Measurements from ENCODE around the gene DNAJC16.

DNAJC16 gene

GRCh38 chr1:15525050-15526020, 1.3 kb upstream of the DNAJC16 start (continued):
- TF ChIP-seq ZNF529 (tag by site-specific recombination; IDR thresholded peaks at IDR 0.05; ENCODE audit: insufficient replicate concordance) (no peak), ZFHX2 (tag by site-specific recombination; conservative IDR thresholded peaks at IDR 0.05) (peak; percentile 56), ZNF341 (tag by site-specific recombination; IDR thresholded peaks at IDR 0.05; ENCODE audit: low read depth) (peak; percentile 66), SP7 (tag by site-specific recombination; IDR thresholded peaks at IDR 0.05) (peak; percentile 40), KLF8 (tag by site-specific recombination; IDR thresholded peaks at IDR 0.05) (peak; percentile 56; the same call in 1 of the 2 replicates), ZSCAN4 (tag by site-specific recombination; IDR thresholded peaks at IDR 0.05) (no peak)

GRCh38 chr1:15526021-15526489, 593 bp upstream of the DNAJC16 start:
- CTCF ChIA-PET, result interaction anchor here (0.7 to 0.9 kb wide), 3 partner anchors 11 to 307 kb away, joined by 3 to 4 read pairs (median 3); partner anchors contain the start of gene PLEKHM2
- Histone ChIP-seq H3K9me3 (ENCODE audit: control insufficient read depth, insufficient read depth, low read depth, low read length) (no peaks in the 10 kb centered on the region), H3K27ac (ENCODE audit: extremely low read depth, low read depth, low read length) (no peak overlapping the region), H3K4me1 (ENCODE audit: control insufficient read depth, insufficient read depth, low read length) (peaks cover 7% of the 10 kb centered on the region), H3K4me3 (ENCODE audit: low read depth, low read length) (peak overlapping the region; percentile 31), H3K36me3 (ENCODE audit: control insufficient read depth in 2 of 2, insufficient read depth in 1 of 2, low read length in 2 of 2) (peaks cover 0 to 14% of the 10 kb centered on the region in 2 experiments; a peak in 1 of 3 replicates)
- POLR2A ChIA-PET, result interaction anchor here (1.2 to 1.3 kb wide), 4 partner anchors 9 to 92 kb away, joined by 3 to 7 read pairs (median 4); partner anchors contain the start of gene DDI2
- TF ChIP-seq PRDM10 (tag by site-specific recombination; IDR thresholded peaks at IDR 0.05), result peak; percentile 86
- peak; percentile 61 for TF ChIP-seq ZBTB48 (tag by site-specific recombination; IDR thresholded peaks at IDR 0.05)
- no peak for TF ChIP-seq ZNF155 (tag by site-specific recombination; IDR thresholded peaks at IDR 0.05)

- H3K4me1 ChIP-seq (ENCODE audit: control insufficient read depth, insufficient read depth, low read length), result peaks cover 1% of the 10 kb centered on the region; the same call in 1 of the 2 replicates
- H3K9me3 ChIP-seq (ENCODE audit: control insufficient read depth, insufficient read depth, low read depth, low read length), result no peaks in the 10 kb centered on the region
- H3K4me3 ChIP-seq (ENCODE audit: low read depth, low read length), result no peak overlapping the region
- peaks cover 10 to 43% of the 10 kb centered on the region in 2 experiments; a peak in 2 of 3 replicates for H3K36me3 ChIP-seq (ENCODE audit: control insufficient read depth in 2 of 2, insufficient read depth in 1 of 2, low read length in 2 of 2)
- H3K27ac ChIP-seq (ENCODE audit: extremely low read depth, low read depth, low read length), result no peak overlapping the region
- POLR2A ChIA-PET, result no interaction called here
- CTCF ChIA-PET, result interaction anchor here (0.7 kb wide), 1 partner anchor 207 kb away, joined by 3 read pairs; no protein-coding TSS in a partner anchor
- TF ChIP-seq ZNF19 (tag by site-specific recombination; IDR thresholded peaks at IDR 0.05; ENCODE audit: low read depth) (no peak), ZNF223 (tag by site-specific recombination; IDR thresholded peaks at IDR 0.05) (no peak), FEZF1 (tag by site-specific recombination; IDR thresholded peaks at IDR 0.05) (no peak), HIC1 (tag by site-specific recombination; IDR thresholded peaks at IDR 0.05) (no peak), GLIS1 (tag by site-specific recombination; IDR thresholded peaks at IDR 0.05) (no peak), HOXA7 (CRISPR knock-in tag; IDR thresholded peaks at IDR 0.05; ENCODE audit: borderline replicate concordance) (no peak), GLI4 (tag by site-specific recombination; IDR thresholded peaks at IDR 0.05) (no peak), ZNF555 (tag by site-specific recombination; conservative IDR thresholded peaks at IDR 0.05) (no peak), TRIM28 (IDR thresholded peaks at IDR 0.05; ENCODE audit: borderline replicate concordance, low read length) (no peak), SCRT2 (tag by site-specific recombination; IDR thresholded peaks at IDR 0.05) (no peak), ZNF366 (tag by site-specific recombination; conservative IDR thresholded peaks at IDR 0.05) (no peak), ZNF138 (tag by site-specific recombination; IDR thresholded peaks at IDR 0.05; ENCODE audit: borderline replicate concordance) (no peak), ELK4 (IDR thresholded peaks at IDR 0.05; ENCODE audit: borderline replicate concordance, low read depth, low read length) (no peak)
Measured at GRCh38 chr1:15531003-15531402, 4.4 kb downstream of the DNAJC16 start.
